ENCODE measurements around the gene AFAP1L1.

Gene AFAP1L1

GRCh38 chr5:149378241-149378820 lies 106.7 kb downstream of the AFAP1L1 start:
- Histone ChIP-seq H2AFZ (ENCODE audit: low read length) (peak overlapping the region; percentile 74), H3K27me3 (ENCODE audit: control insufficient read depth in 3 of 3, insufficient read depth in 3 of 3, low read depth in 1 of 3, low read length in 3 of 3) (no peaks in the 10 kb centered on the region), H3K27ac (replicated peaks; ENCODE audit: low read length) (no peak overlapping the region), H3K4me3 (ENCODE audit: low read length in 2 of 2) (peak overlapping the region in 1 of 2 donors; percentile 23), H3K14ac (ENCODE audit: low read length) (peak overlapping the region; percentile 47), H3K23ac (ENCODE audit: low read depth, low read length, poor library complexity) (no peak overlapping the region), H3K4me1 (ENCODE audit: control insufficient read depth in 2 of 2, insufficient read depth in 1 of 2, low read depth in 1 of 2, low read length in 2 of 2) (peaks cover 9 to 16% of the 10 kb centered on the region in 2 donors), H3K9ac (ENCODE audit: low read depth, low read length, poor library complexity) (peak overlapping the region; percentile 13), H2BK5ac (ENCODE audit: low read length) (no peak overlapping the region), H3K79me1 (ENCODE audit: low read depth, low read length) (no peaks in the 10 kb centered on the region), H3K4ac (ENCODE audit: low read length) (no peak overlapping the region), H4K91ac (ENCODE audit: low read depth, low read length, poor library complexity) (no peak overlapping the region), H2BK120ac (ENCODE audit: low read depth, low read length) (peak overlapping the region; percentile 42), H4K8ac (ENCODE audit: low read depth, low read length) (no peak overlapping the region), H3K18ac (ENCODE audit: low read length) (peak overlapping the region; percentile 54), H3K9me3 (replicated peaks in 1 of 2; ENCODE audit: control insufficient read depth in 2 of 2, insufficient read depth in 1 of 2, low read depth in 1 of 2, low read length in 2 of 2) (no peaks in the 10 kb centered on the region), H2BK12ac (ENCODE audit: low read length) (no peak overlapping the region), H2BK15ac (ENCODE audit: low read length) (no peak overlapping the region), H3K36me3 (replicated peaks in 1 of 2; ENCODE audit: control insufficient read depth in 2 of 2, insufficient read depth in 2 of 2, low read length in 2 of 2) (peaks cover 0 to 2% of the 10 kb centered on the region in 2 donors), H2AK5ac (ENCODE audit: low read depth, low read length) (peak overlapping the region; percentile 97), H3K4me2 (ENCODE audit: insufficient read depth, low read length, poor library complexity, severe bottlenecking) (no peak overlapping the region)
- no peak for DNase-seq (ENCODE audit: low spot score)
- no CpG with 5 or more reads among the region's 5 CpGs for WGBS, 2 donors (ENCODE audit: extremely low coverage in 2 of 2, insufficient read length in 2 of 2, insufficient replicate concordance in 1 of 2)

- no peak within 1 kb of the TSS for H3K4me2 ChIP-seq (ENCODE audit: insufficient read depth, low read length, poor library complexity, severe bottlenecking)
- no peaks in the 10 kb centered on the region for H3K79me1 ChIP-seq (ENCODE audit: low read depth, low read length)
- peak within 1 kb of the TSS; percentile 77 for H3K18ac ChIP-seq (ENCODE audit: low read length)
- peak within 1 kb of the TSS; percentile 97 for H2AK5ac ChIP-seq (ENCODE audit: low read depth, low read length)
- H3K4me3 ChIP-seq (ENCODE audit: low read length in 2 of 2) = peak within 1 kb of the TSS in 1 of 2 donors; percentile 23
- H3K27ac ChIP-seq (replicated peaks; ENCODE audit: low read length) = no peak within 1 kb of the TSS
- peak within 1 kb of the TSS; percentile 12 for H2BK5ac ChIP-seq (ENCODE audit: low read length)
- peak within 1 kb of the TSS; percentile 42 for H2BK120ac ChIP-seq (ENCODE audit: low read depth, low read length)
- no peak within 1 kb of the TSS for H4K8ac ChIP-seq (ENCODE audit: low read depth, low read length)
- no peak within 1 kb of the TSS for H3K23ac ChIP-seq (ENCODE audit: low read depth, low read length, poor library complexity)
- WGBS, 2 donors (ENCODE audit: extremely low coverage in 2 of 2, insufficient read length in 2 of 2, insufficient replicate concordance in 1 of 2) = no CpG with 5 or more reads among the region's 22 CpGs
- H3K27me3 ChIP-seq (ENCODE audit: control insufficient read depth in 3 of 3, insufficient read depth in 3 of 3, low read depth in 1 of 3, low read length in 3 of 3) = no peaks in the 10 kb centered on the region
- DNase-seq (ENCODE audit: low spot score) = no peak
- peak within 1 kb of the TSS; percentile 17 for H2BK12ac ChIP-seq (ENCODE audit: low read length)
- peaks cover 0 to 2% of the 10 kb centered on the region in 2 donors for H3K36me3 ChIP-seq (replicated peaks in 1 of 2; ENCODE audit: control insufficient read depth in 2 of 2, insufficient read depth in 2 of 2, low read length in 2 of 2)
- no peaks in the 10 kb centered on the region for H3K9me3 ChIP-seq (replicated peaks in 1 of 2; ENCODE audit: control insufficient read depth in 2 of 2, insufficient read depth in 1 of 2, low read depth in 1 of 2, low read length in 2 of 2)
- peak within 1 kb of the TSS; percentile 74 for H2AFZ ChIP-seq (ENCODE audit: low read length)
- peak within 1 kb of the TSS; percentile 47 for H3K14ac ChIP-seq (ENCODE audit: low read length)
- H4K91ac ChIP-seq (ENCODE audit: low read depth, low read length, poor library complexity) = no peak within 1 kb of the TSS
- peaks cover 9 to 16% of the 10 kb centered on the region in 2 donors for H3K4me1 ChIP-seq (ENCODE audit: control insufficient read depth in 2 of 2, insufficient read depth in 1 of 2, low read depth in 1 of 2, low read length in 2 of 2)
- peak within 1 kb of the TSS; percentile 68 for H2BK15ac ChIP-seq (ENCODE audit: low read length)
- H3K9ac ChIP-seq (ENCODE audit: low read depth, low read length, poor library complexity) = peak within 1 kb of the TSS; percentile 13
- H3K4ac ChIP-seq (ENCODE audit: low read length) = no peak within 1 kb of the TSS
Observed at GRCh38 chr5:149379177-149379761, 107.6 kb downstream of the AFAP1L1 start, which contains the start of gene IL17B. Gene IL17B (minus strand): TSS chr5:149379292. CDS start chr5:149379225, 67 bp downstream.

DNA sequence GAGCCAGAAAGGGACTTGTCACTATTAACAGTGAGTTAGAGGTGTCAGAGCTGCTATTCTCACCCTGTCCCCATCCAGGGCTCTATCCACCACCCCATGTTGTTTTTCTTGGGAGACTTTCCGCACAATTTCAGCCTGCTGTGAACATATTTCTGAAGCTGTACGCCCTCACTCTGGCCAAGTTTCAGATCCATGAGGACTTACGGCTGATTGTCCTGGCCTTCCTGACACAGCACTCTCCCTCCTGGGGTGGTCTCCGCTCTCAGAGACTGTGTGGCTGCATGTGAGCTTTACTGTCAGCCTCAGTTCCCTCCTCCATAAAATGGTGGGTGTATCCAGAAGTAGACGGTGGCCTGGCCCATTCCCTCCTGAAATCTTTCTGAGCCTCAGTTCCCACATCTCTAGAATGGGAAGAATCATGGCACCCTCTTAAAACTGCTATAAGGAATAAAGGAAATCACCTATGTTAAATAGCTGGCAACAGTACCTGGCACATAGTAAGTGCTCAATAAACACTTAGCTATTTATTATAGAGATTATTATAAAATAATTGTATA lies 108.2 kb downstream of the AFAP1L1 start:
- Histone ChIP-seq H3K18ac (ENCODE audit: low read length) (no peak overlapping the region), H3K4me3 (ENCODE audit: low read length in 2 of 2) (no peak overlapping the region), H3K4me2 (ENCODE audit: insufficient read depth, low read length, poor library complexity, severe bottlenecking) (no peak overlapping the region), H2BK12ac (ENCODE audit: low read length) (no peak overlapping the region), H2AK5ac (ENCODE audit: low read depth, low read length) (peak overlapping the region; percentile 88), H3K27me3 (ENCODE audit: control insufficient read depth in 3 of 3, insufficient read depth in 3 of 3, low read depth in 1 of 3, low read length in 3 of 3) (no peaks in the 10 kb centered on the region), H3K79me1 (ENCODE audit: low read depth, low read length) (no peaks in the 10 kb centered on the region), H2AFZ (ENCODE audit: low read length) (no peak overlapping the region), H3K36me3 (replicated peaks in 1 of 2; ENCODE audit: control insufficient read depth in 2 of 2, insufficient read depth in 2 of 2, low read length in 2 of 2) (peaks cover 0 to 2% of the 10 kb centered on the region in 2 donors), H3K4ac (ENCODE audit: low read length) (no peak overlapping the region), H3K9me3 (replicated peaks in 1 of 2; ENCODE audit: control insufficient read depth in 2 of 2, insufficient read depth in 1 of 2, low read depth in 1 of 2, low read length in 2 of 2) (no peaks in the 10 kb centered on the region), H3K23ac (ENCODE audit: low read depth, low read length, poor library complexity) (no peak overlapping the region), H3K9ac (ENCODE audit: low read depth, low read length, poor library complexity) (no peak overlapping the region), H4K91ac (ENCODE audit: low read depth, low read length, poor library complexity) (no peak overlapping the region), H4K8ac (ENCODE audit: low read depth, low read length) (no peak overlapping the region), H3K4me1 (ENCODE audit: control insufficient read depth in 2 of 2, insufficient read depth in 1 of 2, low read depth in 1 of 2, low read length in 2 of 2) (peaks cover 9 to 16% of the 10 kb centered on the region in 2 donors), H2BK5ac (ENCODE audit: low read length) (peak overlapping the region; percentile 12), H3K14ac (ENCODE audit: low read length) (no peak overlapping the region), H2BK120ac (ENCODE audit: low read depth, low read length) (peak overlapping the region; percentile 16), H3K27ac (replicated peaks; ENCODE audit: low read length) (no peak overlapping the region), H2BK15ac (ENCODE audit: low read length) (no peak overlapping the region)
- no CpG with 5 or more reads among the region's 5 CpGs for WGBS, 2 donors (ENCODE audit: extremely low coverage in 2 of 2, insufficient read length in 2 of 2, insufficient replicate concordance in 1 of 2)
- no peak for DNase-seq (ENCODE audit: low spot score)

GRCh38 chr5:149380466-149381121 lies 108.9 kb downstream of the AFAP1L1 start:
- no peak overlapping the region for H3K27ac ChIP-seq (replicated peaks; ENCODE audit: low read length)
- DNase-seq (ENCODE audit: low spot score) = no peak
- peak overlapping the region; percentile 27 for H3K23ac ChIP-seq (ENCODE audit: low read depth, low read length, poor library complexity)
- H3K9ac ChIP-seq (ENCODE audit: low read depth, low read length, poor library complexity) = peak overlapping the region; percentile 84
- H2AK5ac ChIP-seq (ENCODE audit: low read depth, low read length) = peak overlapping the region; percentile 76
- peak overlapping the region; percentile 93 for H2AFZ ChIP-seq (ENCODE audit: low read length)
- H4K8ac ChIP-seq (ENCODE audit: low read depth, low read length) = no peak overlapping the region
- no peak overlapping the region for H3K4me2 ChIP-seq (ENCODE audit: insufficient read depth, low read length, poor library complexity, severe bottlenecking)
- H3K18ac ChIP-seq (ENCODE audit: low read length) = peak overlapping the region; percentile 77
- peak overlapping the region; percentile 14 for H2BK15ac ChIP-seq (ENCODE audit: low read length)
- WGBS, 2 donors (ENCODE audit: extremely low coverage in 2 of 2, insufficient read length in 2 of 2, insufficient replicate concordance in 1 of 2) = no CpG with 5 or more reads among the region's 16 CpGs
- H3K4ac ChIP-seq (ENCODE audit: low read length) = no peak overlapping the region
- peak overlapping the region; percentile 9 for H3K14ac ChIP-seq (ENCODE audit: low read length)
- no peak overlapping the region for H2BK12ac ChIP-seq (ENCODE audit: low read length)
- H4K91ac ChIP-seq (ENCODE audit: low read depth, low read length, poor library complexity) = peak overlapping the region; percentile 82
- H3K4me3 ChIP-seq (ENCODE audit: low read length in 2 of 2) = no peak overlapping the region
- H3K27me3 ChIP-seq (ENCODE audit: control insufficient read depth in 3 of 3, insufficient read depth in 3 of 3, low read depth in 1 of 3, low read length in 3 of 3) = no peaks in the 10 kb centered on the region
- H3K36me3 ChIP-seq (replicated peaks in 1 of 2; ENCODE audit: control insufficient read depth in 2 of 2, insufficient read depth in 2 of 2, low read length in 2 of 2) = peaks cover 0 to 2% of the 10 kb centered on the region in 2 donors
- H3K4me1 ChIP-seq (ENCODE audit: control insufficient read depth in 2 of 2, insufficient read depth in 1 of 2, low read depth in 1 of 2, low read length in 2 of 2) = peaks cover 9 to 16% of the 10 kb centered on the region in 2 donors
- H2BK5ac ChIP-seq (ENCODE audit: low read length) = no peak overlapping the region
- H3K79me1 ChIP-seq (ENCODE audit: low read depth, low read length) = no peaks in the 10 kb centered on the region
- no peak overlapping the region for H2BK120ac ChIP-seq (ENCODE audit: low read depth, low read length)
- H3K9me3 ChIP-seq (replicated peaks in 1 of 2; ENCODE audit: control insufficient read depth in 2 of 2, insufficient read depth in 1 of 2, low read depth in 1 of 2, low read length in 2 of 2) = no peaks in the 10 kb centered on the region
